ENCODE results near the gene KCTD16.

- TF ChIP-seq CTCF (IDR thresholded peaks at IDR 0.05): no peak
- TF ChIP-seq POLR2A (IDR thresholded peaks at IDR 0.05): no peak
Observed at GRCh38 chr5:144377207-144377606, 206.5 kb downstream of the KCTD16 start.

Data from suprapubic skin (tissue), 3 donors.